Prostate gland (tissue), 2 donors: Measurements from ENCODE around the gene PHF12. TPM values are rescaled to one million over a fixed set of nuclear protein-coding genes. Genes with fewer than 3 reads are reported as not detected.

Experiments
- DNase-seq: peaks from one replicate; pipeline ENCODE4 v3.0.0-alpha.2; 2019; ENCODE audit warnings: low spot score
- H3K27ac ChIP-seq, 2 donors: fragments of 200-600 bp; sonication (generic); 2 replicates each; pipeline ENCODE4 v1.5.1; 2017 to 2019
- H3K27me3 ChIP-seq: fragments of 200-600 bp; sonication (generic); replicated peaks from 2 replicates; pipeline ENCODE4 v1.5.1; 2019; ENCODE audit not compliant: insufficient read depth
- H3K36me3 ChIP-seq, 2 donors: fragments of 200-600 bp; sonication (generic); 1 replicate in 1 of 2; 2 replicates in 1 of 2; pipeline versions ENCODE4 v1.5.1 to v1.8.1; 2017 to 2019
- H3K4me1 ChIP-seq: fragments of 200-600 bp; sonication (generic); replicated peaks from 2 replicates; pipeline ENCODE4 v1.5.1; 2019
- H3K4me3 ChIP-seq, 2 donors: fragments of 200-600 bp; sonication (generic); 2 replicates each; pipeline ENCODE4 v1.5.1; 2017 to 2019
- H3K9me3 ChIP-seq: fragments of 200-600 bp; sonication (generic); 2 replicates; pipeline ENCODE4 v1.5.1; 2017
- CTCF ChIP-seq, 4 experiments: fragments of 200-600 bp in 2 of 4; fragments of 450-650 bp in 2 of 4; sonication (generic) in 2 of 4; IDR thresholded peaks; 1 replicate in 3 of 4; 2 replicates in 1 of 4; pipeline ENCODE4 v1.5.1; 2016 to 2019; ENCODE audit warnings: antibody characterized with exemption in 4 of 4, mild to moderate bottlenecking in 2 of 4, moderate library complexity in 2 of 4
- POLR2A ChIP-seq: fragments of 450-650 bp; IDR thresholded peaks from one replicate; pipeline ENCODE4 v1.6.1; 2016; ENCODE audit warnings: antibody characterized with exemption, mild to moderate bottlenecking
- POLR2AphosphoS5 ChIP-seq: sonication (generic); formaldehyde crosslinking; IDR thresholded peaks from one replicate; pipeline ENCODE4 v1.6.1; 2017; ENCODE audit warnings: antibody characterized with exemption
- WGBS: methylation state at CpG from one replicate; pipeline ENCODE4 v1.1.5; 2018; 5-methylcytosine and 5-hydroxymethylcytosine counted together
- intact Hi-C: fragments of 100-400 bp; cut with DNase I; formaldehyde crosslinking; loops from one replicate; pipeline ENCODE4 v1.14.2; 2022
- total RNA-seq, 2 donors: library from RNA; depleted of rRNA; stranded (reverse); fragments of >200 nt; gene quantifications; one replicate each; pipeline ENCODE4 v1.1.0, GENCODE V29; 2016

Gene PHF12
- total RNA-seq, 2 donors from 2014 or later: 74.9 to 112 TPM

DNA sequence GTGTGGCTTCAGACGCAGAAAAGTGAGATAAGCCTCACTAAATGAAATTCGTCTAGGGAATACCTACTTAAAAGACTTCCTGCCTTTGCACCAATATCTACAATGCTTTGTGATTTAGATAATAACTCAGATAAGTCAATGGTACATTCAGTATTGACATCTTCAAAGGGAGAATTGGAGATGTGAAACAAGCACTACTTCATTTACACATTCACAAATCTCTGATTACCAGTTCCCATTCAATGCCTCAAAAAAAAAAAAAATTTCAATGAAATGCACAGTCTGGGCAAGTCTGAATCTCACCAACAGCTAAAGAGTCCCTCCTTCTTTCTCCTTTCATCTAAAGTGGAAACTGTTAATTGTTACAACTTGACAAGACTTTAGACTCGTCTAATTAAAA is 3.7 kb downstream of the PHF12 start:
- no peak for DNase-seq
- intact Hi-C loops: loop anchor here (5.0 kb wide), 1 partner anchor 50 kb away; the partner anchor contains the start of gene FLOT2
- Histone ChIP-seq H3K36me3 (no peaks in the 10 kb centered on the region), H3K27me3 (no peaks in the 10 kb centered on the region), H3K9me3 (no peaks in the 10 kb centered on the region), H3K4me1 (peaks cover 31% of the 10 kb centered on the region), H3K4me3 (peak overlapping the region in 1 of 2 donors; percentile 82), H3K27ac (peak overlapping the region; percentile 76 to 87)
- no peak for TF ChIP-seq POLR2AphosphoS5
- TF ChIP-seq CTCF (IDR thresholded peaks at IDR 0.05): no peak
- WGBS: 38% methylated on average over 3 of the region's 3 CpGs

- no peaks in the 10 kb centered on the region for H3K9me3 ChIP-seq
- H3K36me3 ChIP-seq: no peaks in the 10 kb centered on the region
- TF ChIP-seq POLR2A (no peak), POLR2AphosphoS5 (peak; percentile 83)
- peak overlapping the region in 1 of 2 donors; percentile 2 for H3K4me3 ChIP-seq
- peak; percentile 65 for DNase-seq
- intact Hi-C loops: loop anchor here (5.0 kb wide), 1 partner anchor 49 kb away; the partner anchor contains the start of gene FLOT2
- peak overlapping the region; percentile 54 to 76 for H3K27ac ChIP-seq
- H3K4me1 ChIP-seq: peaks cover 31% of the 10 kb centered on the region
- H3K27me3 ChIP-seq: no peaks in the 10 kb centered on the region
- WGBS: 18% methylated on average over 4 of the region's 4 CpGs
These were observed 5.1 kb downstream of the PHF12 start for GRCh38 chr17:28946239-28946638.

- no peak for DNase-seq
- peak overlapping the region; percentile 54 to 76 for H3K27ac ChIP-seq
- peaks cover 35% of the 10 kb centered on the region for H3K4me1 ChIP-seq
- no peak overlapping the region for H3K4me3 ChIP-seq
- no peaks in the 10 kb centered on the region for H3K9me3 ChIP-seq
- intact Hi-C loops: loop anchor here (5.0 kb wide), 1 partner anchor 48 kb away; the partner anchor contains the start of gene FLOT2
- H3K27me3 ChIP-seq: no peaks in the 10 kb centered on the region
- WGBS: 41% methylated on average over 8 of the region's 8 CpGs
- no peaks in the 10 kb centered on the region for H3K36me3 ChIP-seq
- no peak for TF ChIP-seq CTCF (IDR thresholded peaks at IDR 0.05)
These were observed 6.2 kb downstream of the PHF12 start for GRCh38 chr17:28944862-28945741.

- Histone ChIP-seq H3K36me3 (no peaks in the 10 kb centered on the region), H3K27ac (peak overlapping the region in 1 of 2 donors; percentile 76), H3K27me3 (no peaks in the 10 kb centered on the region), H3K4me1 (peaks cover 35% of the 10 kb centered on the region), H3K4me3 (no peak overlapping the region), H3K9me3 (no peaks in the 10 kb centered on the region)
- no peak for DNase-seq
- intact Hi-C loops: no loop called here
- TF ChIP-seq POLR2A: no peak
- TF ChIP-seq CTCF (IDR thresholded peaks at IDR 0.05): no peak
- no peak for TF ChIP-seq POLR2AphosphoS5
- 86% methylated on average over 4 of the region's 4 CpGs for WGBS
These were observed 7.0 kb downstream of the PHF12 start for GRCh38 chr17:28944343-28944742.

GRCh38 chr17:28942925-28943324 is 8.4 kb downstream of the PHF12 start:
- DNase-seq: no peak
- Histone ChIP-seq H3K27ac (peak overlapping the region in 1 of 2 donors; percentile 29), H3K9me3 (no peaks in the 10 kb centered on the region), H3K36me3 (no peaks in the 10 kb centered on the region), H3K4me1 (peaks cover 46% of the 10 kb centered on the region), H3K27me3 (no peaks in the 10 kb centered on the region), H3K4me3 (no peak overlapping the region)
- TF ChIP-seq POLR2A (no peak), CTCF (IDR thresholded peaks at IDR 0.05) (no peak), POLR2AphosphoS5 (no peak)
- intact Hi-C loops: no loop called here
- WGBS: 88% methylated on average over 2 of the region's 2 CpGs
